HL-60 (cell line): ENCODE results near the gene PERCC1.

Source experiments
- DNase-seq, 2 experiments: peaks; one replicate each; pipeline ENCODE4 v3.0.0-alpha.2; 2010 to 2020; ENCODE audit warnings: low read depth in 1 of 2, low spot score in 1 of 2
- H3K27ac ChIP-seq: fragments of 250-450 bp; sonication (Bioruptor Pico); replicated peaks from 2 replicates; pipeline ENCODE4 v1.5.1; 2020; ENCODE audit warnings: mild to moderate bottlenecking, moderate library complexity
- H3K27me3 ChIP-seq: fragments of 250-450 bp; sonication (Bioruptor Pico); 2 replicates; pipeline ENCODE4 v1.5.1; 2021; ENCODE audit warnings: mild to moderate bottlenecking, moderate library complexity; ENCODE audit not compliant: insufficient read depth, poor library complexity, severe bottlenecking
- H3K4me3 ChIP-seq: replicated peaks from 2 replicates; pipeline ENCODE4 v1.5.1; 2011; ENCODE audit warnings: mild to moderate bottlenecking, control low read depth, low read length; ENCODE audit not compliant: insufficient read depth
- CTCF ChIP-seq: IDR thresholded peaks from one replicate; pipeline ENCODE4 v1.5.1; 2011; ENCODE audit warnings: low read length, control low read depth, inconsistent platforms; ENCODE audit not compliant: insufficient read depth
- GABPA ChIP-seq: IDR thresholded peaks from 2 replicates; pipeline ENCODE4 v1.6.1; 2012; ENCODE audit warnings: low read depth
- POLR2AphosphoS5 ChIP-seq: IDR thresholded peaks from 2 replicates; pipeline ENCODE4 v1.6.1; 2012; ENCODE audit warnings: low read depth
- SPI1 ChIP-seq: IDR thresholded peaks from 2 replicates; pipeline ENCODE4 v1.6.1; 2012; ENCODE audit warnings: low read depth, mild to moderate bottlenecking, borderline replicate concordance
- TF ChIP-seq, protein P1 (sequence below): IDR thresholded peaks from 2 replicates; pipeline ENCODE4 v1.6.1; 2012; ENCODE audit warnings: low read depth; ENCODE audit not compliant: insufficient replicate concordance

The PERCC1 gene

GRCh38 chr16:1429631-1430030 lies 1.2 kb upstream of the PERCC1 start:
- no peak for DNase-seq
- Histone ChIP-seq H3K27ac (no peak overlapping the region), H3K4me3 (no peak overlapping the region), H3K27me3 (peaks cover 3% of the 10 kb centered on the region)
- TF ChIP-seq CTCF (no peak), GABPA (no peak), POLR2AphosphoS5 (no peak), SPI1 (no peak)
- TF ChIP-seq, protein P1, sequence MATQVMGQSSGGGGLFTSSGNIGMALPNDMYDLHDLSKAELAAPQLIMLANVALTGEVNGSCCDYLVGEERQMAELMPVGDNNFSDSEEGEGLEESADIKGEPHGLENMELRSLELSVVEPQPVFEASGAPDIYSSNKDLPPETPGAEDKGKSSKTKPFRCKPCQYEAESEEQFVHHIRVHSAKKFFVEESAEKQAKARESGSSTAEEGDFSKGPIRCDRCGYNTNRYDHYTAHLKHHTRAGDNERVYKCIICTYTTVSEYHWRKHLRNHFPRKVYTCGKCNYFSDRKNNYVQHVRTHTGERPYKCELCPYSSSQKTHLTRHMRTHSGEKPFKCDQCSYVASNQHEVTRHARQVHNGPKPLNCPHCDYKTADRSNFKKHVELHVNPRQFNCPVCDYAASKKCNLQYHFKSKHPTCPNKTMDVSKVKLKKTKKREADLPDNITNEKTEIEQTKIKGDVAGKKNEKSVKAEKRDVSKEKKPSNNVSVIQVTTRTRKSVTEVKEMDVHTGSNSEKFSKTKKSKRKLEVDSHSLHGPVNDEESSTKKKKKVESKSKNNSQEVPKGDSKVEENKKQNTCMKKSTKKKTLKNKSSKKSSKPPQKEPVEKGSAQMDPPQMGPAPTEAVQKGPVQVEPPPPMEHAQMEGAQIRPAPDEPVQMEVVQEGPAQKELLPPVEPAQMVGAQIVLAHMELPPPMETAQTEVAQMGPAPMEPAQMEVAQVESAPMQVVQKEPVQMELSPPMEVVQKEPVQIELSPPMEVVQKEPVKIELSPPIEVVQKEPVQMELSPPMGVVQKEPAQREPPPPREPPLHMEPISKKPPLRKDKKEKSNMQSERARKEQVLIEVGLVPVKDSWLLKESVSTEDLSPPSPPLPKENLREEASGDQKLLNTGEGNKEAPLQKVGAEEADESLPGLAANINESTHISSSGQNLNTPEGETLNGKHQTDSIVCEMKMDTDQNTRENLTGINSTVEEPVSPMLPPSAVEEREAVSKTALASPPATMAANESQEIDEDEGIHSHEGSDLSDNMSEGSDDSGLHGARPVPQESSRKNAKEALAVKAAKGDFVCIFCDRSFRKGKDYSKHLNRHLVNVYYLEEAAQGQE, result no peak

DNA sequence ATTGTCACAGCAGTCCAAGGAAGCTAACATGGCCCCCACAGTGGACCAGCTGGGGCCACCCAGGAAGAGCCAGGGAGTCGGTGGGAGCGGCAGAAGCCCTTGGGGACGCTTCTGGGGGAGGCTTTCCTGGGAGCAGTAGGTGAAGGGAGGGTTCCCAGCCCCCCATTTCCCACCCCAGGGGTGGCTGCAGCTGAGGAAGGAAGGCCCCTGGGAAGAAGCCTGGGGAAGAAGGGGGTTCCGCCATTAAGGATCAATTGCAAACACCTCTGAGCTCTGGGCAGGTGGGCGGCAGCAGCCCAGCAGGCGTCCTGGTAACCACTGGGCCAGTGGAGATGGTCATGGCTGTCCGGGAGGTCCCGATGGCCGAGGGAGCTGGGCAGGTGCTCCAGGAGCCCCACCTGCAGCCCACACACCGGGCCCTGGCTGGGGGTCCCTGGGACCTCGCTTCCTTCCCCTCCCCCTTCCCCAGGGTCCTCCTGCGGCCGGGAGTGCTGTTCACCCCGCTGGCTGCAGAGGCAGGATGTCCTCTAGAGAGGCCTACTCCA lies 592 bp upstream of the PERCC1 start:
- DNase-seq, result no peak
- Histone ChIP-seq H3K27ac (no peak overlapping the region), H3K4me3 (no peak overlapping the region), H3K27me3 (peaks cover 3% of the 10 kb centered on the region)
- TF ChIP-seq CTCF (no peak), POLR2AphosphoS5 (no peak), SPI1 (no peak), GABPA (no peak)
- TF ChIP-seq, protein P1, result no peak

GRCh38 chr16:1431497-1432270 lies 806 bp downstream of the PERCC1 start:
- no peak for DNase-seq
- Histone ChIP-seq H3K27me3 (peaks cover 3% of the 10 kb centered on the region), H3K4me3 (no peak overlapping the region), H3K27ac (no peak overlapping the region)
- TF ChIP-seq SPI1 (no peak), POLR2AphosphoS5 (no peak)

GRCh38 chr16:1432388-1433262 lies 1.7 kb downstream of the PERCC1 start:
- Histone ChIP-seq H3K27ac (no peak overlapping the region), H3K27me3 (peaks cover 3% of the 10 kb centered on the region), H3K4me3 (no peak overlapping the region)
- TF ChIP-seq POLR2AphosphoS5 (no peak), GABPA (no peak), CTCF (no peak), SPI1 (no peak)
- TF ChIP-seq, protein P1, result no peak
- no peak for DNase-seq
